Stimulated activated effector memory CD8-positive, alpha-beta T cell treated with anti-CD3 and anti-CD28 coated beads, Interleukin-12 subunit alpha, Interleukin-12 subunit beta, amount 100 ng/mL, for 72 hours (primary cell): ENCODE results near the gene USH1C.

Experiments
- ATAC-seq: fragments of 150-1000 bp; cut with Tn5 transposase; 2 replicates; pipeline ENCODE4 v1.10.0; 2021
- DNase-seq, 2 donors: peaks; one replicate each; pipeline ENCODE4 v3.0.0; 2021 to 2022; ENCODE audit warnings: low spot score in 2 of 2
- H3K27ac Mint-ChIP-seq: one replicate; pipeline ENCODE4 v1.8.0; 2022; ENCODE audit warnings: mild to moderate bottlenecking, mixed read lengths
- H3K36me3 Mint-ChIP-seq: one replicate; pipeline ENCODE4 v1.8.0; 2022; ENCODE audit warnings: mild to moderate bottlenecking, mixed read lengths
- H3K4me1 Mint-ChIP-seq: one replicate; pipeline ENCODE4 v1.8.0; 2022; ENCODE audit warnings: mixed read lengths
- H3K4me3 Mint-ChIP-seq: one replicate; pipeline ENCODE4 v1.8.0; 2022; ENCODE audit warnings: mild to moderate bottlenecking, mixed read lengths
- H3K9me3 Mint-ChIP-seq: one replicate; pipeline ENCODE4 v1.8.0; 2022; ENCODE audit warnings: mixed read lengths

Gene USH1C

DNA sequence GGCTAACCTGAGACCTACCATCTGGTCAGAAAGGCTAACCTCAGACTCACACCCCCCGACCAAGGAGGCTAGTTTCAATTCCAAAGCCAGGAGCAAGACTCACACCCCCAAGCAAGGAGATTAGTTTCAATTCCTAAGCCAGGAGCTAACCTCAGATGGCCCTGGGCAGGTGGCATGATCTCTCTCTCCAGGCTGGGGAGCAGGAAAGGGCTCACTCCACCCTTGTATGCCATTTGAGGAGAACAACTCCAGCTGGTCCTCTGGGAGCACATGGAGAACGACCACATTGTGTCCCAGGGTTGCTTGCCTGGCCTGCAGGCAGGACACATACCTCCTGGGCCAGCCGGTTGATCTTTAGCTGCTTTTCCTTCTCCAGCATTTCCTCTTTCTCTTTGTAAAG is 32.6 kb downstream of the USH1C start:
- Mint-ChIP-seq H3K4me1 (peaks cover 6% of the 10 kb centered on the region), H3K4me3 (no peak overlapping the region), H3K9me3 (no peaks in the 10 kb centered on the region), H3K36me3 (no peaks in the 10 kb centered on the region), H3K27ac (no peak overlapping the region)
- ATAC-seq (no peak), DNase-seq (no peak)

- no peaks in the 10 kb centered on the region for H3K36me3 Mint-ChIP-seq
- no peaks in the 10 kb centered on the region for H3K9me3 Mint-ChIP-seq
- H3K4me3 Mint-ChIP-seq = no peak overlapping the region
- ATAC-seq = no peak
- no peak overlapping the region for H3K27ac Mint-ChIP-seq
- DNase-seq = no peak
- peaks cover 6% of the 10 kb centered on the region for H3K4me1 Mint-ChIP-seq
Observed at GRCh38 chr11:17510507-17511206, 33.6 kb downstream of the USH1C start.

DNA sequence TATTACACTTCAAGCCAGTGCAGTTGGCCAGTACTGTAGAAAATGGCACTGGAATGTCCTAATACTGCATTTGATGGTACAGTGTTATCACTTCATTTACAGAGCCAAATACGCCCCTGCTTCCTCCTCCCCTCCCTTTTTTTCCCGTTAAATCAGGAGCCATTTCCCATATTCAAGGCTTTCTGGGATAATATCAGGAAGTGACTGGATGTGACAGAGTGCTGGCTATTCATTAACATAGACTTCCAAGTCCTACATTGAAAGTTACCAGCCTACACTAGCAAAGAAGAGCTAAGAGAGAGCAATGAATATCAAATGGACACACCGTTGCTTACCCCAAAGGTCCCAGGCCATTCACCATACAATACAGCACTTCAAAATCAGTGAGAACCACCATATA is 35.4 kb downstream of the USH1C start:
- Mint-ChIP-seq H3K9me3 (no peaks in the 10 kb centered on the region), H3K36me3 (no peaks in the 10 kb centered on the region), H3K4me3 (no peak overlapping the region), H3K27ac (no peak overlapping the region), H3K4me1 (peaks cover 5% of the 10 kb centered on the region)
- ATAC-seq (no peak), DNase-seq (no peak)

DNA sequence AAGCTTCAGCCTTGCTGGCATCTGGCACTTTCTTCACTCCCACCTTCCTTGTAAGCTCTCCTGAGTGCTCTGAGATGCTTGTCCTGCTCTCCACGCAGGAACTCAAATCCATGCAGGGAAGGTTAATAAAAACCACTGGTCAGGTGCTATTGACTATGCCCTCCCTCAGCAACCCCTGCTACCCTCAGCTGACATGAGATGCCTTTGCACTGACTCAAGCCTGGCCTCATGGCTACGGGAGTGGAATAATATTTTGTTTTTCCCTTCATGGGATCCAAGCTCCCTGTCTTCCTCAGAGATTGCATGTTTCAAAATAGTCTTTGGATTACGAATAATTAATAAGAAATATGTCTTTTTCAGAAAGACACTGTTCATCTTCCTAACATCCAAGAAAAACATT is 35.9 kb downstream of the USH1C start:
- Mint-ChIP-seq H3K27ac (no peak overlapping the region), H3K9me3 (no peaks in the 10 kb centered on the region), H3K4me3 (no peak overlapping the region), H3K36me3 (no peaks in the 10 kb centered on the region), H3K4me1 (peaks cover under 1% of the 10 kb centered on the region)
- no peak for DNase-seq
- no peak for ATAC-seq

DNA sequence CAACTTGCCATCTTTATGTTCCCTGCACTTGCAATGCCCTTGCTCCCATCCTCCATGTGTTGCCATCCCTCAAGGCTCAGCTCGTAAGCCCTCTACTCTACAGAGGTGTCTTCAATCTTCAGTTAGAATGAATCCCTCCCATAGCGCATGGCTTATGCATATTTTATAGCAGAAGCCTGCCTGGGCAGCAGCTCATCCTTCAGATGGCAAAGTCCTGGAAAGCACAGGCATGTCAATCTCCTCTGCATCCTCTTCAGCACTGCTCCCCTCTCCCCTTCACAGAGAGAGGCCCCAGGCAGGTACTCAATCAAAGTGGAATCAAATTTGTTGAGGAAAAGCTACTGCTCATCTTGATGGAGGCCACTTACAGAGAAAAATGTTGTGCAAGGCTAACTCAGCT is 36.4 kb downstream of the USH1C start:
- no peaks in the 10 kb centered on the region for H3K36me3 Mint-ChIP-seq
- H3K4me1 Mint-ChIP-seq = no peaks in the 10 kb centered on the region
- DNase-seq (no peak), ATAC-seq (no peak)
- no peak overlapping the region for H3K27ac Mint-ChIP-seq
- no peaks in the 10 kb centered on the region for H3K9me3 Mint-ChIP-seq
- no peak overlapping the region for H3K4me3 Mint-ChIP-seq

GRCh38 chr11:17506942-17507341 is 37.3 kb downstream of the USH1C start:
- no peak overlapping the region for H3K27ac Mint-ChIP-seq
- ATAC-seq = no peak
- H3K36me3 Mint-ChIP-seq = no peaks in the 10 kb centered on the region
- no peak overlapping the region for H3K4me3 Mint-ChIP-seq
- no peaks in the 10 kb centered on the region for H3K4me1 Mint-ChIP-seq
- no peaks in the 10 kb centered on the region for H3K9me3 Mint-ChIP-seq
- DNase-seq = no peak

GRCh38 chr11:17506314-17506713 is 37.9 kb downstream of the USH1C start:
- Mint-ChIP-seq H3K4me3 (no peak overlapping the region), H3K36me3 (no peaks in the 10 kb centered on the region), H3K27ac (no peak overlapping the region), H3K4me1 (no peaks in the 10 kb centered on the region), H3K9me3 (no peaks in the 10 kb centered on the region)
- ATAC-seq = no peak
- no peak for DNase-seq

- no peaks in the 10 kb centered on the region for H3K9me3 Mint-ChIP-seq
- no peak for ATAC-seq
- H3K36me3 Mint-ChIP-seq = no peaks in the 10 kb centered on the region
- DNase-seq = no peak
- H3K27ac Mint-ChIP-seq = peak overlapping the region; percentile 37
- H3K4me1 Mint-ChIP-seq = no peaks in the 10 kb centered on the region
- H3K4me3 Mint-ChIP-seq = no peak overlapping the region
Observed at GRCh38 chr11:17505146-17505545, 39.1 kb downstream of the USH1C start.

DNA sequence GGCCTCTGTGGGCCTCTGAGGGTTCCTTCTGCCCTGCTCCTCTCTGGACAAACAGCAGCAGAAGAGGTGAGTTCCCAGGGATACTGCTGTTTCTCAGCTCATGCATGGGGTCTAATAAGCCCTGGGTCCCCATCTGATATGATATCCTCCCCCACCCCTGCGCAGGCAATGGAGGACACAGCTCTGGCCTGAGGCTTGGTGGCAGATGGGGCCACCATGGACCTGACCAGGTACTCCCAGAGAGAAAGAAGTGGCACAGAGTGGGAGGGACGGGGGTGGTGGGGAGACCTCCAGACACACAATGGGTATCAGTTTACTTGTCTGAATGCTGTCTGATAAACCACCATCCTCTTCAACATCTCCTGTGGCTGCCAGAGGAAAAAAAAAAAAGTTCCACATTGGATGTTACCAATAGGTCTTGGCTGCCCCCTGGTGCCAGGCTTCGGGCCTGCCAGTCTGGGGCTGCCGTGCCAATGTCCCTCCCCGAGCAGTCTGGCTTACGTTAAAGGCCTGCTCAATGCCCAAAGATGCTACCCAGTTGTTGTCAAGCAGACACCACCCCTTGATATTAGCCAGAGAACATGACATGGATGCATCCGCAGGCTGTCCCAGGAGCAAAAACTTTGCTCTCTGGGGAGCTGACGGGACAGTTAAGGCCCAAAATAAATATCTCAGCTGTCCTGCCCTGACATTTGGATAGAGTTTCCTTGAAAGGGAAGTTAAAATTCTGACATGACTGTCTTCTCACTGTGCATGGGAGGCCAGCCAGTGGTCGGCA is 39.7 kb downstream of the USH1C start:
- Mint-ChIP-seq H3K4me1 (no peaks in the 10 kb centered on the region), H3K27ac (peak overlapping the region; percentile 37), H3K4me3 (no peak overlapping the region), H3K36me3 (no peaks in the 10 kb centered on the region), H3K9me3 (no peaks in the 10 kb centered on the region)
- DNase-seq = peak; percentile 65 to 86
- ATAC-seq = peak; percentile 69

DNA sequence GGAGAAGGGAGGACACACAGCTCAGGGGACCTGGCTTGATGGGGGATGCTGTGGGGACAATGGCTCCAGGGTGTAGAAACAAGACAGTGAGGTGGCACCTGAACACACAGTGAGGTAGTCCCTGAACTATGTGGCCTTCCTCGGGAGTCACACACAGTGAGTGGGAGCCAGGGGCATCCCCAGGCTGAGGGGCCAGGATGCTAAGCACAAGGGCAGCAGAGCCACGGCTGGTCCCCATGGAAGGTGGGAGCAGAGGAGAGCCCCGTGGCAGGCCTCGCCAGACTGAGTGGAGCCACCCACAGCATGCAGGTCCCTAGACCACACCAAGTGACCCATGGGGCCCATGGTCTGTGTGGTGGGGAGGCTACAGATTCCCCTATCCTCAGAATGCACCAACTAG is 41.6 kb downstream of the USH1C start:
- DNase-seq (no peak), ATAC-seq (no peak)
- no peak overlapping the region for H3K27ac Mint-ChIP-seq
- no peaks in the 10 kb centered on the region for H3K4me1 Mint-ChIP-seq
- no peaks in the 10 kb centered on the region for H3K36me3 Mint-ChIP-seq
- no peaks in the 10 kb centered on the region for H3K9me3 Mint-ChIP-seq
- no peak overlapping the region for H3K4me3 Mint-ChIP-seq

DNA sequence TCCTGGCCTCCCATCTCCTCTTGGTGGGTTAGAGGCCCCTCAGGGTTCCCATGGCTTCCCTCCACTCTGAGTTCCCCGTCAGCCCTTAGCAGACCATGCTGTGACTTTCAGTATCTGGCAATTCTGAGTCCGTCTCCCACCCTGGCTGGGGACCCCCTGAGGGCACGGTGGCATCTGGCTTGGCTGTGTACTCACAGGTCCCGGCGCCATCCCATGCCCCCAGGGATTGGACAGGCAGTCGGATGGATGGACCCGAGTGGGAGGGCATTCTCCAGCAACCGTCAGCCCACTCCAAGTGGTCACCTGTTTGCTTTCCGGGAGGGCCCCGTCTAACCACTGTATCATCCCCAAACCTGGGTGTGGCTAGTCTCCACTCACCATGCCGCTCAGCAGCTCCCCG is 43.5 kb downstream of the USH1C start:
- Mint-ChIP-seq H3K4me3 (no peak overlapping the region), H3K9me3 (no peaks in the 10 kb centered on the region), H3K36me3 (no peaks in the 10 kb centered on the region), H3K4me1 (no peaks in the 10 kb centered on the region), H3K27ac (no peak overlapping the region)
- no peak for ATAC-seq
- DNase-seq = no peak

- Mint-ChIP-seq H3K36me3 (no peaks in the 10 kb centered on the region), H3K9me3 (no peaks in the 10 kb centered on the region), H3K4me1 (no peaks in the 10 kb centered on the region), H3K27ac (no peak overlapping the region), H3K4me3 (no peak overlapping the region)
- ATAC-seq (peak; percentile 14), DNase-seq (no peak)
Observed at GRCh38 chr11:17498475-17498874, 45.7 kb downstream of the USH1C start.

- no peaks in the 10 kb centered on the region for H3K4me1 Mint-ChIP-seq
- H3K4me3 Mint-ChIP-seq = no peak overlapping the region
- no peak overlapping the region for H3K27ac Mint-ChIP-seq
- DNase-seq = no peak
- no peaks in the 10 kb centered on the region for H3K36me3 Mint-ChIP-seq
- no peak for ATAC-seq
- H3K9me3 Mint-ChIP-seq = no peaks in the 10 kb centered on the region
Observed at GRCh38 chr11:17498058-17498457, 46.2 kb downstream of the USH1C start.

DNA sequence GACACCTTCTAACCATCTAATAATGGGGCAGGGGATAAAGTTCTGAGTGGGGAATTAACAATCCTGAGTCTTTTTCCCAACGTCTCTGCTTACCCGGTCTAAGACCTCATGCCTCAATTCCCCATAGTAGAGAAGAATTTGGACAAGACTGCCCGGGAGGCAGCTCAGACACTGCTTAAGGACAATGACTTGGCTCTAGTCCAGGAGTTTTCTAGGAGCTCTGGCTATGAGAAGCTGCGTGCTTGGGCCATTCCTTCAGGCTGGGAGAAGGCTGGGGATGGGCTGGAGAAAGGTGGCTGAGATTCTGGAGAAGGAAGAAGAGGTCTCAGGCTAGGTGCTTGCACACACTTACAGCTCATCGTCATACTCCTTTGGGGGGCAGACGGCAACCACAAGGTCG is 47.8 kb downstream of the USH1C start:
- no peak overlapping the region for H3K4me3 Mint-ChIP-seq
- no peaks in the 10 kb centered on the region for H3K9me3 Mint-ChIP-seq
- H3K36me3 Mint-ChIP-seq = no peaks in the 10 kb centered on the region
- no peaks in the 10 kb centered on the region for H3K4me1 Mint-ChIP-seq
- DNase-seq (no peak), ATAC-seq (no peak)
- no peak overlapping the region for H3K27ac Mint-ChIP-seq

GRCh38 chr11:17494019-17494418 is 50.2 kb downstream of the USH1C start:
- ATAC-seq = no peak
- Mint-ChIP-seq H3K4me3 (no peak overlapping the region), H3K4me1 (no peaks in the 10 kb centered on the region), H3K27ac (no peak overlapping the region), H3K36me3 (no peaks in the 10 kb centered on the region), H3K9me3 (no peaks in the 10 kb centered on the region)
- no peak for DNase-seq

GRCh38 chr11:17490938-17491337 is 53.3 kb downstream of the USH1C start:
- no peaks in the 10 kb centered on the region for H3K9me3 Mint-ChIP-seq
- no peaks in the 10 kb centered on the region for H3K4me1 Mint-ChIP-seq
- ATAC-seq (no peak), DNase-seq (no peak)
- H3K27ac Mint-ChIP-seq = no peak overlapping the region
- no peaks in the 10 kb centered on the region for H3K36me3 Mint-ChIP-seq
- H3K4me3 Mint-ChIP-seq = no peak overlapping the region
